GM18526 (cell line): ENCODE measurements around the gene SLC22A1.

Source experiments
- POLR2A ChIP-seq: IDR thresholded peaks from 3 replicates; pipeline ENCODE4 v1.6.1; 2011; ENCODE audit not compliant: insufficient read length; ENCODE audit errors: extremely low read depth

SLC22A1 gene

GRCh38 chr6:160121558-160121957 is at the start of gene SLC22A1:
Gene SLC22A1 (plus strand): TSS chr6:160121815. CDS start chr6:160121936, 121 bp downstream.
- TF ChIP-seq POLR2A: no peak

GRCh38 chr6:160073272-160073671 is 48.3 kb upstream of the SLC22A1 start:
- no peak for TF ChIP-seq POLR2A

GRCh38 chr6:160076009-160076408 is 45.6 kb upstream of the SLC22A1 start:
- no peak for TF ChIP-seq POLR2A

GRCh38 chr6:160077024-160077423 is 44.6 kb upstream of the SLC22A1 start:
- TF ChIP-seq POLR2A: no peak

- no peak for TF ChIP-seq POLR2A
Observed at GRCh38 chr6:160077526-160077925, 44.1 kb upstream of the SLC22A1 start.

GRCh38 chr6:160078883-160079685 is 42.5 kb upstream of the SLC22A1 start:
- no peak for TF ChIP-seq POLR2A

GRCh38 chr6:160079686-160080043 is 42.0 kb upstream of the SLC22A1 start:
- TF ChIP-seq POLR2A: no peak

GRCh38 chr6:160080097-160080496 is 41.5 kb upstream of the SLC22A1 start:
- no peak for TF ChIP-seq POLR2A

GRCh38 chr6:160081398-160081797 is 40.2 kb upstream of the SLC22A1 start:
- TF ChIP-seq POLR2A: no peak

- TF ChIP-seq POLR2A: no peak
Observed at GRCh38 chr6:160082627-160083026, 39.0 kb upstream of the SLC22A1 start.

- TF ChIP-seq POLR2A: no peak
Observed at GRCh38 chr6:160084198-160084776, 37.3 kb upstream of the SLC22A1 start.

GRCh38 chr6:160085226-160085625 is 36.4 kb upstream of the SLC22A1 start:
- no peak for TF ChIP-seq POLR2A

GRCh38 chr6:160085713-160086505 is 35.7 kb upstream of the SLC22A1 start:
- TF ChIP-seq POLR2A: no peak

- no peak for TF ChIP-seq POLR2A
Observed at GRCh38 chr6:160086754-160087153, 34.9 kb upstream of the SLC22A1 start.

GRCh38 chr6:160088069-160088783 is 33.4 kb upstream of the SLC22A1 start:
- TF ChIP-seq POLR2A: no peak
